ENCODE measurements around the gene PNPLA3. TPM values are rescaled to one million over a fixed set of nuclear protein-coding genes. Genes with fewer than 3 reads are reported as not detected.

Gene PNPLA3
- total RNA-seq, 1 donor from 2014 or later: 28.3 TPM

DNA sequence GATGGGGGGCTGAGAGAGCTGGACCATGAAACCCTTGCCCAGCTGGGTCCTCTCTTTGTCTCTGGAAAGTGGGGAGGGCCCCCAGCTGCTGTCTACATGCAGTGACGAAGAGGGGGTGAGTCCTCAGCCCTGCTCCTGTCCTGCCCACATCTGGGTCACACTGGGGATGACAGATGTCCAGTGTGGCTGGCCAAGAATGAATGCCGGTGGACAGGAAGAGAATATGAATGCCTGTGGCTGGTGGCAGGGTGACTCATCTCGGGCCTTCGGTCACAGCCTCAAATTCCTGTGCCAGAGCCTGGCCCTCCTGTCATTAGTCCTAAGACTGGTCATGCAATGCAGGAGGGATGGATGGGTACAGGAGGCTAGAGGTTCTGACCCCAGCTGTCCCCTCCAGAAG, 2.2 kb upstream of the PNPLA3 start:
- TF ChIP-seq, protein P1, sequence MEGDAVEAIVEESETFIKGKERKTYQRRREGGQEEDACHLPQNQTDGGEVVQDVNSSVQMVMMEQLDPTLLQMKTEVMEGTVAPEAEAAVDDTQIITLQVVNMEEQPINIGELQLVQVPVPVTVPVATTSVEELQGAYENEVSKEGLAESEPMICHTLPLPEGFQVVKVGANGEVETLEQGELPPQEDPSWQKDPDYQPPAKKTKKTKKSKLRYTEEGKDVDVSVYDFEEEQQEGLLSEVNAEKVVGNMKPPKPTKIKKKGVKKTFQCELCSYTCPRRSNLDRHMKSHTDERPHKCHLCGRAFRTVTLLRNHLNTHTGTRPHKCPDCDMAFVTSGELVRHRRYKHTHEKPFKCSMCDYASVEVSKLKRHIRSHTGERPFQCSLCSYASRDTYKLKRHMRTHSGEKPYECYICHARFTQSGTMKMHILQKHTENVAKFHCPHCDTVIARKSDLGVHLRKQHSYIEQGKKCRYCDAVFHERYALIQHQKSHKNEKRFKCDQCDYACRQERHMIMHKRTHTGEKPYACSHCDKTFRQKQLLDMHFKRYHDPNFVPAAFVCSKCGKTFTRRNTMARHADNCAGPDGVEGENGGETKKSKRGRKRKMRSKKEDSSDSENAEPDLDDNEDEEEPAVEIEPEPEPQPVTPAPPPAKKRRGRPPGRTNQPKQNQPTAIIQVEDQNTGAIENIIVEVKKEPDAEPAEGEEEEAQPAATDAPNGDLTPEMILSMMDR (conservative IDR thresholded peaks at IDR 0.05): no peak
- no peak overlapping the region for H3K27ac Mint-ChIP-seq (ENCODE audit: unreplicated experiment)
- no peak for DNase-seq (ENCODE audit: low read depth, low spot score)
- H3K4me3 Mint-ChIP-seq: peak overlapping the region; percentile 88
- no peaks in the 10 kb centered on the region for H3K9me3 Mint-ChIP-seq
- no peaks in the 10 kb centered on the region for H3K36me3 Mint-ChIP-seq (ENCODE audit: low read depth)
- H3K4me1 Mint-ChIP-seq: peaks cover 33% of the 10 kb centered on the region
- no peaks in the 10 kb centered on the region for H3K27me3 Mint-ChIP-seq (ENCODE audit: low read depth)

DNA sequence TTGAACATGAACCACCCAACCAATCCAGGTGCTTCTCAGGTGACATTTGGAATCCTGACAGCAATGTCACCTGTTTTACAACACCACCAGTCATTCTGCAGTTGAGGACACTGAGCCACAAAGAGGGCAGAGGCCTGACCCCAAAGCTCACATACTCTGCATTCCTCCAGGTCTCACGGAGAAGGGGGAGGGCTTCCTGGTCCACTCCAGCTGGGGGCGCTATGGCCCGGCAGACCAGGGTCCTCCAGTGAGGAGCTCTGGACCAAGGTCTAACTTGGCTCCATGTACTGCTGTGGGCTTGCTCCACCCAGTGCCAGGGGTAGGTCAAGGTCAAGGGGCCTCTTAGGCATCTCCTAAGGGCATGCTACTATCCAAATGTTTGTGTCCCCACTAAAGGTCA, 1.5 kb upstream of the PNPLA3 start:
- H3K4me3 Mint-ChIP-seq: peak overlapping the region; percentile 88

DNA sequence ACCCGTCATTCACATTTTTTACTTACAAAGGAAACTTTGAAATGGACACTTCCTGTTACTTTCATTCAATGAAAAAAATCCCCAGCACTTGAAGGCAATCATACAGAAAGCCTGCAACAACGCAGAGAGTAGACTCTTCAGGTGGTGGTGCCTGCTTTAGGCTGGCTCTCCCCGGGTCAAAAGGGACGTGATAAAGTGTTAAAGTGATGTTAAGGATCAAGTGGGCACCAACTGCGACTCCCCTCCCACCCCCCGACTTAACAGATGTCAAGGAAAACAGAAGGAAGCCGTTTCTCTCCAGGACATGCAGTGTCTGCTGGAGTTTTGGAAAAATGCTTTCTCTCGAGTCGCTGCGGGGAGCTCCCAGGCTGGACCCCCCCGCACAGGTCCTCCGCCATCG, 414 bp upstream of the PNPLA3 start:
- no peak for DNase-seq (ENCODE audit: low read depth, low spot score)
- Mint-ChIP-seq H3K36me3 (ENCODE audit: low read depth) (peaks cover 4% of the 10 kb centered on the region), H3K27ac (ENCODE audit: unreplicated experiment) (peak overlapping the region; percentile 78), H3K27me3 (ENCODE audit: low read depth) (no peaks in the 10 kb centered on the region), H3K9me3 (no peaks in the 10 kb centered on the region), H3K4me3 (peak overlapping the region; percentile 88), H3K4me1 (peaks cover 40% of the 10 kb centered on the region)
- TF ChIP-seq, protein P1 (conservative IDR thresholded peaks at IDR 0.05): no peak

More for the DNA sequence above, 1.5 kb upstream of the PNPLA3 start:
- peaks cover 36% of the 10 kb centered on the region for H3K4me1 Mint-ChIP-seq
- no peaks in the 10 kb centered on the region for H3K27me3 Mint-ChIP-seq (ENCODE audit: low read depth)
- no peak overlapping the region for H3K27ac Mint-ChIP-seq (ENCODE audit: unreplicated experiment)
- no peaks in the 10 kb centered on the region for H3K9me3 Mint-ChIP-seq
- DNase-seq (ENCODE audit: low read depth, low spot score): no peak
- TF ChIP-seq, protein P1 (conservative IDR thresholded peaks at IDR 0.05): no peak
- H3K36me3 Mint-ChIP-seq (ENCODE audit: low read depth): no peaks in the 10 kb centered on the region

DNA sequence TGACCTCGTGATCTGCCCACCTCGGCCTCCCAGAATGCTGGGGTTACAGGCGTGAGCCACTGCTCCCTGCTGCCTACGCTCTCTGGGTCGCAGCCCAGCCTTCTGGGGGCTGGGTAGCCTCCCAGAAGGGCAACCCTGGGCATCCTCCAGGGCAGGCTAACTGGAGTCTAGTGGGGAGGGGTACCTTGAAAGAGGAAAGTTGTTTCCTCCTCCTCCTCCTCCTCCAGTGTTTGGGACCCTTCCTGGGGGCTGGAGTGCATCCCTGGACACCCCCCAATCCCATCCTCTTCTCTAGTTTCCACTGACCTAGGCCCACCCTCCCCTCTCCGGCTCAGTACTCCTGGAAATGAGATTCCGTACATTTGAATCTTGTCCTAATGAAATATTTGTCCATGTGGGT, 1.3 kb downstream of the PNPLA3 start:
- H3K4me1 Mint-ChIP-seq: peaks cover 40% of the 10 kb centered on the region
- TF ChIP-seq, protein P1 (conservative IDR thresholded peaks at IDR 0.05): no peak
- H3K9me3 Mint-ChIP-seq: no peaks in the 10 kb centered on the region
- H3K27ac Mint-ChIP-seq (ENCODE audit: unreplicated experiment): peak overlapping the region; percentile 94
- H3K36me3 Mint-ChIP-seq (ENCODE audit: low read depth): peaks cover 12% of the 10 kb centered on the region
- H3K27me3 Mint-ChIP-seq (ENCODE audit: low read depth): no peaks in the 10 kb centered on the region
- peak overlapping the region; percentile 92 for H3K4me3 Mint-ChIP-seq
- no peak for DNase-seq (ENCODE audit: low read depth, low spot score)

DNA sequence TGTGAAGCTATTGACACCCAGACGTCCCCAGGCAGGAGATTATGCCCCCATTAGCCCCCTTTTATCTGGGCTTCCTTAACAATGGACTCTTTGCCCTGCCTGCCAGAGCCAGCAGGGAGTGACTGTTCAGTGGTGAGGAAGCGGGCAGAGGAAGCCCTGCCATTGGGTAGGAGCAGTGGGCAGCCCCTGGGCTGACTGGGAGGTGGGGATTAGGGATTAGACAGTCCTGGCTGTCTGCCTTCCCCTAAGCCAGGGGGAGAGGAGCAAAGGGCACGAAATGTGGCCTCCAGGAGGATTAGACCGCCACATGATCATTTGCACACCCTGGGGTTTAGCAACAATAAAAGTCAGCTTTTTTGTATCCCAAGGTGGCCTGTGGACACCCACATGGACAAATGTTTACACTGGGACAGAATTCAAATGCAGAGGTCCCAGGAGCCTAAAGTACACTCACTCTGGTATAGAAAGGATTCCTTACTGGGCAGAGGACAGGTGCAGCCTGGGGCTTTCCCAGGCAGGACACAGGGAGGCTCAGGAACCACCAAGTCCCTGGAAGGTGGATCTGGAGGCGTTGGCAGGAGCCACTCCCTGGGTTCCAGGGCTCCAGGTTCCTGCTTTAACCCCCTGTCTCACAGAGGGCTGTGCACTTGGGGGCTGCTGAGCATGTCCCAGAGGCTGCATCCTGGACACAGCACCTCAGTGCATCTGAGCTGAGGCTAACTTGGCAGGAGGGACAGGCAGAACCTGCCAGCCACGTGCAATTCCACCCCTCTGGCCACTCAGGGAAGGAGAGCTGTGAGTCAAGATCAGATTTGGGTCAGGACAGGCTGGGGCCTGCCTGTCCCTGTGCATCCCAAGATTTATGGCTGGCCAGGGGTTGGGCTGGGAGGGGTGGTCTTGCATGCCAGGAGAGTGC, 2.1 kb downstream of the PNPLA3 start:
- Mint-ChIP-seq H3K36me3 (ENCODE audit: low read depth) (peaks cover 15% of the 10 kb centered on the region), H3K4me1 (peaks cover 39% of the 10 kb centered on the region), H3K27ac (ENCODE audit: unreplicated experiment) (peak overlapping the region; percentile 94), H3K9me3 (no peaks in the 10 kb centered on the region), H3K4me3 (peak overlapping the region; percentile 92), H3K27me3 (ENCODE audit: low read depth) (no peaks in the 10 kb centered on the region)
- TF ChIP-seq, protein P1 (conservative IDR thresholded peaks at IDR 0.05): no peak
- no peak for DNase-seq (ENCODE audit: low read depth, low spot score)

All from neural crest cell (in vitro differentiated cells).